ENCODE measurements around the gene CDKAL1.
A peak's percentile ranks its signal among the peaks of the same experiment; 100 is the strongest.
"Not testable (repeated sequence)": the region's sequence is repeated elsewhere in the genome, so short reads cannot be mapped to it uniquely, and the experiment has no call there.

The CDKAL1 gene

GRCh38 chr6:20924094-20924493 lies 389.8 kb downstream of the CDKAL1 start:
- not testable (repeated sequence) for DNase-seq (ENCODE audit: low read depth)

- DNase-seq (ENCODE audit: low read depth): no peak
Measured at GRCh38 chr6:20924911-20925543, 390.8 kb downstream of the CDKAL1 start.

- DNase-seq (ENCODE audit: low read depth): no peak
Measured at GRCh38 chr6:20927130-20927860, 393.0 kb downstream of the CDKAL1 start.

- DNase-seq (ENCODE audit: low read depth): no peak
Measured at GRCh38 chr6:20929283-20929682, 395.0 kb downstream of the CDKAL1 start.

GRCh38 chr6:20931093-20931492 lies 396.8 kb downstream of the CDKAL1 start:
- no peak for DNase-seq (ENCODE audit: low read depth)

GRCh38 chr6:20931772-20932171 lies 397.5 kb downstream of the CDKAL1 start:
- no peak for DNase-seq (ENCODE audit: low read depth)

GRCh38 chr6:20932284-20932683 lies 398.0 kb downstream of the CDKAL1 start:
- no peak for DNase-seq (ENCODE audit: low read depth)

- DNase-seq (ENCODE audit: low read depth): no peak
Measured at GRCh38 chr6:20933057-20933788, 399.0 kb downstream of the CDKAL1 start.

- DNase-seq (ENCODE audit: low read depth): no peak
Measured at GRCh38 chr6:20936949-20937348, 402.7 kb downstream of the CDKAL1 start.

GRCh38 chr6:20939161-20939775 lies 405.0 kb downstream of the CDKAL1 start:
- no peak for DNase-seq (ENCODE audit: low read depth)

- DNase-seq (ENCODE audit: low read depth): no peak
Measured at GRCh38 chr6:20943040-20943627, 408.9 kb downstream of the CDKAL1 start.

- DNase-seq (ENCODE audit: low read depth): no peak
Measured at GRCh38 chr6:20943922-20944321, 409.7 kb downstream of the CDKAL1 start.

- peak; percentile 8 for DNase-seq (ENCODE audit: low read depth)
Measured at GRCh38 chr6:20946022-20946421, 411.8 kb downstream of the CDKAL1 start.

- DNase-seq (ENCODE audit: low read depth): no peak
Measured at GRCh38 chr6:20946890-20947289, 412.6 kb downstream of the CDKAL1 start.

GRCh38 chr6:20947977-20948376 lies 413.7 kb downstream of the CDKAL1 start:
- DNase-seq (ENCODE audit: low read depth): no peak

- DNase-seq (ENCODE audit: low read depth): no peak
Measured at GRCh38 chr6:20948556-20948955, 414.3 kb downstream of the CDKAL1 start.

GRCh38 chr6:20949138-20949537 lies 414.9 kb downstream of the CDKAL1 start:
- DNase-seq (ENCODE audit: low read depth): no peak

GRCh38 chr6:20952699-20953474 lies 418.6 kb downstream of the CDKAL1 start:
- peak; percentile 60 for DNase-seq (ENCODE audit: low read depth)

- no peak for DNase-seq (ENCODE audit: low read depth)
Measured at GRCh38 chr6:20954315-20954714, 420.1 kb downstream of the CDKAL1 start.

GRCh38 chr6:20955131-20955530 lies 420.9 kb downstream of the CDKAL1 start:
- DNase-seq (ENCODE audit: low read depth): no peak

GRCh38 chr6:20955751-20956150 lies 421.5 kb downstream of the CDKAL1 start:
- no peak for DNase-seq (ENCODE audit: low read depth)

All from HS-5 (cell line).